Measurements from ENCODE around the gene FAM83G.

FAM83G gene

DNA sequence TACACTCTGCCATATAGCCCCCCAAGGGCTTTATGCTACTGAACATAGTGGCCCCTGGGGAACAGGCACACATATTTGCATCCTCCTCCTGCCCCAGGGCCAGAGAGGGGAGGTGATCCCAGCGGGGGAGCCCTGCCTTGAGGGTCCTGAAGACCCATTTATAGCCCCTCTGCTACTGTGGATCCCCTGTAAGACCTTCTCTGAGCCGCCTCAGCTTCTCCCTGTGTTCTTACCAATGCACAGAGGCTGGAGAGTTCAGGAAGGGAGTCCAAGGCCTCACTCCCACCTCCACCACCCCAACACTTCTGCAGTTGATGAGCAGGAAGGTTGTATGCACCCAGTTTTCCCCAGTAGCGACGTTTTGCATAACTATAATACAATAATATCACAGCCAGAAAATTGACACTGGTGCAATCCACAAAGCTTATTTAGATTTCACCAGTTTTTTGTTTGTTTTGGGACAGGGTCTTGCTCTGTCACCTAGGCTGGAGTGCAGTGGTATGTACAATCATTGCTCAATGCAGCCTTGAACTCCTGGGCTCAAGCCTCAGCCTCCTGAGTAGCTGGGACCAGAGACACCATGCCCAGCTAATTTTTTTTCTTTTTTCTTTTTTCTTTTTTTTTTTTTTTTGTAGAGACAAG is 1.3 kb upstream of the FAM83G start:
- Histone ChIP-seq H3K9me3 (ENCODE audit: control insufficient read depth, insufficient read depth, low read depth, low read length) (no peaks in the 10 kb centered on the region), H3K36me3 (ENCODE audit: control insufficient read depth in 2 of 2, insufficient read depth in 1 of 2, low read length in 2 of 2) (peaks cover 0 to 24% of the 10 kb centered on the region in 2 experiments; a peak in 1 of 3 replicates), H3K4me1 (ENCODE audit: control insufficient read depth, insufficient read depth, low read length) (peaks cover 7% of the 10 kb centered on the region), H3K27ac (ENCODE audit: extremely low read depth, low read depth, low read length) (no peak overlapping the region), H3K4me3 (ENCODE audit: low read depth, low read length) (no peak overlapping the region)
- CTCF ChIA-PET, result no interaction called here
- TF ChIP-seq, protein P1, sequence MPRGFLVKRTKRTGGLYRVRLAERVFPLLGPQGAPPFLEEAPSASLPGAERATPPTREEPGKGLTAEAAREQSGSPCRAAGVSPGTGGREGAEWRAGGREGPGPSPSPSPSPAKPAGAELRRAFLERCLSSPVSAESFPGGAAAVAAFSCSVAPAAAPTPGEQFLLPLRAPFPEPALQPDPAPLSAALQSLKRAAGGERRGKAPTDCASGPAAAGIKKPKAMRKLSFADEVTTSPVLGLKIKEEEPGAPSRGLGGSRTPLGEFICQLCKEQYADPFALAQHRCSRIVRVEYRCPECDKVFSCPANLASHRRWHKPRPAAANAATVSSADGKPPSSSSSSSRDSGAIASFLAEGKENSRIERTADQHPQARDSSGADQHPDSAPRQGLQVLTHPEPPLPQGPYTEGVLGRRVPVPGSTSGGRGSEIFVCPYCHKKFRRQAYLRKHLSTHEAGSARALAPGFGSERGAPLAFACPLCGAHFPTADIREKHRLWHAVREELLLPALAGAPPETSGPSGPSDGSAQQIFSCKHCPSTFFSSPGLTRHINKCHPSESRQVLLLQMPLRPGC (tag by site-specific recombination; IDR thresholded peaks at IDR 0.05), result no peak
- TF ChIP-seq ZNF48 (tag by site-specific recombination; IDR thresholded peaks at IDR 0.05) (no peak), ZFHX2 (tag by site-specific recombination; conservative IDR thresholded peaks at IDR 0.05) (no peak), KLF10 (tag by site-specific recombination; IDR thresholded peaks at IDR 0.05) (no peak), ZNF555 (tag by site-specific recombination; conservative IDR thresholded peaks at IDR 0.05) (no peak), ZNF747 (tag by site-specific recombination; IDR thresholded peaks at IDR 0.05) (no peak), ZNF140 (tag by site-specific recombination; IDR thresholded peaks at IDR 0.05) (no peak)
- POLR2A ChIA-PET, result no interaction called here

DNA sequence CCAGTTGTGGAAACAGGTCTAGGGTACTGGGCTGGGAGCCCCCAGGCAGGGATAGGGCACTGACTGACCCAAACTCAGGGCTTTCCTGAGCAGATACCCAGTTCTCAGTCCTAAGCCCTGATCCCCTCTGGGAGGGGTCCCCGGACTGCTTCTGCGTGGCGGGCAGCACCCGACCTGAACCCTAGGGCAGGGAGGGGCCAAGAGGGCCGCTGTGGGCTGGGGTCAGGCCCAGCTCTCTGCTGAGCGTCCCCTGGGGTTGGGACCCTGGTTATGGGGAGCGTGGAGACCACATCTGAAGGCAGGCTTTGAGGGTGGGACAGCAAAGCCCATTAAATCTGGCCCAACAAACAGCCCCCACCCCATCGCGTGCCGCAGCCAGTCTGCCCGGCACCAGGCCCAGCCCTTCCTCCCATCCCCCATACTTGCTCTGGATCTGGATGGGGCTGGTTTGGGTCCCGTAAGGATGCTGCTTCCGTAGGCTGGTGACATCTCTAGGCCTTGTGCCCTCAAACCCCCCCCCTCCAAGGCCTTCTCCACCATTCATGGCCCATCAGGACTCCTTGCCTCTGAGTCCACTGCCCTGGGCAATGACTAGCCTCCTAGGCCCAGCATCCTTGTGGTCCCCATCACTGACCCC is 691 bp upstream of the FAM83G start:
- Histone ChIP-seq H3K4me1 (ENCODE audit: control insufficient read depth, insufficient read depth, low read length) (peaks cover 7% of the 10 kb centered on the region), H3K9me3 (ENCODE audit: control insufficient read depth, insufficient read depth, low read depth, low read length) (no peaks in the 10 kb centered on the region), H3K4me3 (ENCODE audit: low read depth, low read length) (no peak overlapping the region), H3K27ac (ENCODE audit: extremely low read depth, low read depth, low read length) (peak overlapping the region; percentile 72; the same call in 1 of the 2 replicates), H3K36me3 (ENCODE audit: control insufficient read depth in 2 of 2, insufficient read depth in 1 of 2, low read length in 2 of 2) (peaks cover 0 to 28% of the 10 kb centered on the region in 2 experiments; a peak in 1 of 3 replicates)
- CTCF ChIA-PET, result interaction anchor here (2.1 kb wide), 1 partner anchor 45 kb away, joined by 13 read pairs; no protein-coding TSS in a partner anchor
- POLR2A ChIA-PET, result interaction anchor here (1.1 to 2.1 kb wide), 6 partner anchors 11 to 147 kb away, joined by 3 to 7 read pairs (median 5); partner anchors contain the start of gene PRPSAP2
- TF ChIP-seq ZNF433 (tag by site-specific recombination; IDR thresholded peaks at IDR 0.05; ENCODE audit: low read depth), result no peak
- no peak for TF ChIP-seq ZNF677 (tag by site-specific recombination; IDR thresholded peaks at IDR 0.05)

DNA sequence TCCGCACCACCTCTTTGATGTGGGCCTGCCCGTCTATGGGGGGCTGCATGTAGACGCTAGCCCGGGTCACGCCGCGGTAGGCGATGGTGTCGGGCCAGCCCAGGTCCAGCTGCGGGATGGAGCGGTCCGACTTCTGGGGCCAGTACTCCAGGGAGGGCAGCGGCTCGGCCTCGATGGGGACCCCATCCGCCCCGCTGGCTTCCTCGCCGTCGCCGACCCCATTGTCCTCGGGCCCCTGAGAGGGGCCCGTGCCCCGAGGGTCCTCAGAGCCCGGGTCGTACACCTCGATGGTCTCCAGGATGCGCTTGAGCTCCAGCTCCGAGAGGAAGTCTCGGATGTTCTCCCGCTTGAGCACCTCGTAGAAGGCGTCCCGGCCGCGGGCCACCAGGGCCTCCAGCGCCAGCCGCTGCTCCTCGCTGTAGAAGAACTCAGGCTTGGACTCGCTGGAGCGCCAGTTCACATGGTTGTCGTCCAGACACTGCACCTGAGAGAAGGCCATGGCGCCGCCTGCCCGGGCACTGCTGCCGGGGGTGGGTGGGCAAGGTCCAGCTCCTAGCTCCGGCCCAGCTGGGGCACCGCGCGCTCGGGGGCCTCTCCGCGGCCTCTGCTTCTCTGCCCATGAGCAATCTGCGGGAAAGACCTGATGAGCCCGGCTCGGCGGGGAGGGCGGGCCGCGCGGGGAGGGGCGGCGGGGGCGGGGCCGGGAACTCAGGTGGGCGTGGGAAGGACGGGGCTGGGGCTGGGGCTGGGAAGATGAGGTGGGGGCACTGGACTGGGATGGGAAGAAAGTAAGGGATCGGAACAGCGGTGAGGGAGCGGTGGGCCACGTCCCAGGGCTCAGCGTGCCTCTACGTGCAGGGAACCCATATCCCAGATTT is 782 bp downstream of the FAM83G start:
- POLR2A ChIA-PET, result interaction anchor here (1.1 to 2.1 kb wide), 10 partner anchors 9 to 146 kb away, joined by 3 to 7 read pairs (median 3); partner anchors contain the start of gene PRPSAP2
- CTCF ChIA-PET, result interaction anchor here (2.1 kb wide), 1 partner anchor 44 kb away, joined by 13 read pairs; no protein-coding TSS in a partner anchor
- peak overlapping the region; percentile 69 for H3K4me3 ChIP-seq (ENCODE audit: low read depth, low read length)
- no peaks in the 10 kb centered on the region for H3K9me3 ChIP-seq (ENCODE audit: control insufficient read depth, insufficient read depth, low read depth, low read length)
- peaks cover 7% of the 10 kb centered on the region for H3K4me1 ChIP-seq (ENCODE audit: control insufficient read depth, insufficient read depth, low read length)
- H3K27ac ChIP-seq (ENCODE audit: extremely low read depth, low read depth, low read length), result peak overlapping the region; percentile 72
- peaks cover 0 to 40% of the 10 kb centered on the region in 2 experiments; a peak in 1 of 3 replicates for H3K36me3 ChIP-seq (ENCODE audit: control insufficient read depth in 2 of 2, insufficient read depth in 1 of 2, low read length in 2 of 2)
- TF ChIP-seq ZNF394 (tag by site-specific recombination; IDR thresholded peaks at IDR 0.05; ENCODE audit: borderline replicate concordance) (peak; percentile 67; the same call in 1 of the 2 replicates), SP3 (tag by site-specific recombination; IDR thresholded peaks at IDR 0.05) (peak; percentile 66), ZBTB48 (tag by site-specific recombination; IDR thresholded peaks at IDR 0.05) (peak; percentile 95), MEIS1 (CRISPR knock-in tag; IDR thresholded peaks at IDR 0.05; ENCODE audit: borderline replicate concordance) (0 out of 2 replicates have a peak, but pooled peaks have one; percentile 18), PATZ1 (tag by site-specific recombination; IDR thresholded peaks at IDR 0.05) (peak; percentile 16), TCF7L2 (IDR thresholded peaks at IDR 0.05; ENCODE audit: borderline replicate concordance, low read depth, low read length) (no peak), ZNF600 (tag by site-specific recombination; IDR thresholded peaks at IDR 0.05) (no peak), ZFHX2 (tag by site-specific recombination; conservative IDR thresholded peaks at IDR 0.05) (peak; percentile 36), ZNF140 (tag by site-specific recombination; IDR thresholded peaks at IDR 0.05) (no peak), ZBTB17 (tag by site-specific recombination; IDR thresholded peaks at IDR 0.05) (0 out of 2 replicates have a peak, but pooled peaks have one; percentile 20), ZNF24 (tag by site-specific recombination; IDR thresholded peaks at IDR 0.05) (no peak)
- TF ChIP-seq, protein P2, sequence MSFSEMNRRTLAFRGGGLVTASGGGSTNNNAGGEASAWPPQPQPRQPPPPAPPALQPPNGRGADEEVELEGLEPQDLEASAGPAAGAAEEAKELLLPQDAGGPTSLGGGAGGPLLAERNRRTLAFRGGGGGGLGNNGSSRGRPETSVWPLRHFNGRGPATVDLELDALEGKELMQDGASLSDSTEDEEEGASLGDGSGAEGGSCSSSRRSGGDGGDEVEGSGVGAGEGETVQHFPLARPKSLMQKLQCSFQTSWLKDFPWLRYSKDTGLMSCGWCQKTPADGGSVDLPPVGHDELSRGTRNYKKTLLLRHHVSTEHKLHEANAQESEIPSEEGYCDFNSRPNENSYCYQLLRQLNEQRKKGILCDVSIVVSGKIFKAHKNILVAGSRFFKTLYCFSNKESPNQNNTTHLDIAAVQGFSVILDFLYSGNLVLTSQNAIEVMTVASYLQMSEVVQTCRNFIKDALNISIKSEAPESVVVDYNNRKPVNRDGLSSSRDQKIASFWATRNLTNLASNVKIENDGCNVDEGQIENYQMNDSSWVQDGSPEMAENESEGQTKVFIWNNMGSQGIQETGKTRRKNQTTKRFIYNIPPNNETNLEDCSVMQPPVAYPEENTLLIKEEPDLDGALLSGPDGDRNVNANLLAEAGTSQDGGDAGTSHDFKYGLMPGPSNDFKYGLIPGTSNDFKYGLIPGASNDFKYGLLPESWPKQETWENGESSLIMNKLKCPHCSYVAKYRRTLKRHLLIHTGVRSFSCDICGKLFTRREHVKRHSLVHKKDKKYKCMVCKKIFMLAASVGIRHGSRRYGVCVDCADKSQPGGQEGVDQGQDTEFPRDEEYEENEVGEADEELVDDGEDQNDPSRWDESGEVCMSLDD (tag by site-specific recombination; IDR thresholded peaks at IDR 0.05), result peak; percentile 11; the same call in 1 of the 2 replicates
